Measurements from ENCODE around the gene GLT1D1.
A peak's percentile ranks its signal among the peaks of the same experiment; 100 is the strongest.

GLT1D1 gene

GRCh38 chr12:128976120-128976738 is 123.0 kb downstream of the GLT1D1 start:
- TF ChIP-seq, protein P1, sequence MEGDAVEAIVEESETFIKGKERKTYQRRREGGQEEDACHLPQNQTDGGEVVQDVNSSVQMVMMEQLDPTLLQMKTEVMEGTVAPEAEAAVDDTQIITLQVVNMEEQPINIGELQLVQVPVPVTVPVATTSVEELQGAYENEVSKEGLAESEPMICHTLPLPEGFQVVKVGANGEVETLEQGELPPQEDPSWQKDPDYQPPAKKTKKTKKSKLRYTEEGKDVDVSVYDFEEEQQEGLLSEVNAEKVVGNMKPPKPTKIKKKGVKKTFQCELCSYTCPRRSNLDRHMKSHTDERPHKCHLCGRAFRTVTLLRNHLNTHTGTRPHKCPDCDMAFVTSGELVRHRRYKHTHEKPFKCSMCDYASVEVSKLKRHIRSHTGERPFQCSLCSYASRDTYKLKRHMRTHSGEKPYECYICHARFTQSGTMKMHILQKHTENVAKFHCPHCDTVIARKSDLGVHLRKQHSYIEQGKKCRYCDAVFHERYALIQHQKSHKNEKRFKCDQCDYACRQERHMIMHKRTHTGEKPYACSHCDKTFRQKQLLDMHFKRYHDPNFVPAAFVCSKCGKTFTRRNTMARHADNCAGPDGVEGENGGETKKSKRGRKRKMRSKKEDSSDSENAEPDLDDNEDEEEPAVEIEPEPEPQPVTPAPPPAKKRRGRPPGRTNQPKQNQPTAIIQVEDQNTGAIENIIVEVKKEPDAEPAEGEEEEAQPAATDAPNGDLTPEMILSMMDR (IDR thresholded peaks at IDR 0.05): peak; percentile 61
- Mint-ChIP-seq H3K27me3 (ENCODE audit: low read depth, poor library complexity) (peaks cover 37% of the 10 kb centered on the region), H3K27ac (no peak overlapping the region), H3K36me3 (ENCODE audit: low read depth) (no peaks in the 10 kb centered on the region), H3K9me3 (no peaks in the 10 kb centered on the region), H3K4me1 (peaks cover 58% of the 10 kb centered on the region), H3K4me3 (peak overlapping the region; percentile 72)
- DNase-seq: peak; percentile 71

DNA sequence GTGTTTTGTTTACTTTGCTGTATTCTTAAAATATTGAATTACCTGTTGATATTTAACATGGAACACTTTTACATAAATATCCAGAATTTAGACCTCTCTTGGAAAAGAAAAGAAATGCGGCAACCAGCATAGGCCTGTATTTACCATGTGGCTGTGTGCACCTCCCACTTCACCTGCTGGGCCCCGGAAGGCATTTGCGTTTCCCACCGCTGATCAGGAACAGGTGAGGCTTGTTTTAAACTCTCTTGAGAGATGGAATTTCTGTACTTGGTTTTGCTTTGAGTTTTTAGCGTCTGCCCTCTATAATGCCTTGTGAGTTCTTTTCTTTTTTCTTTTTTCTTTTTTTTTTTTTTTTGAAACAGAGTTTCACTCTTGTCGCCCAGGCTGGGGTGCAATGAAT is 124.2 kb downstream of the GLT1D1 start:
- Mint-ChIP-seq H3K27ac (no peak overlapping the region), H3K36me3 (ENCODE audit: low read depth) (no peaks in the 10 kb centered on the region), H3K27me3 (ENCODE audit: low read depth, poor library complexity) (peaks cover 33% of the 10 kb centered on the region), H3K4me1 (peaks cover 61% of the 10 kb centered on the region), H3K4me3 (no peak overlapping the region), H3K9me3 (no peaks in the 10 kb centered on the region)
- DNase-seq: no peak
- TF ChIP-seq, protein P1 (IDR thresholded peaks at IDR 0.05): no peak

DNA sequence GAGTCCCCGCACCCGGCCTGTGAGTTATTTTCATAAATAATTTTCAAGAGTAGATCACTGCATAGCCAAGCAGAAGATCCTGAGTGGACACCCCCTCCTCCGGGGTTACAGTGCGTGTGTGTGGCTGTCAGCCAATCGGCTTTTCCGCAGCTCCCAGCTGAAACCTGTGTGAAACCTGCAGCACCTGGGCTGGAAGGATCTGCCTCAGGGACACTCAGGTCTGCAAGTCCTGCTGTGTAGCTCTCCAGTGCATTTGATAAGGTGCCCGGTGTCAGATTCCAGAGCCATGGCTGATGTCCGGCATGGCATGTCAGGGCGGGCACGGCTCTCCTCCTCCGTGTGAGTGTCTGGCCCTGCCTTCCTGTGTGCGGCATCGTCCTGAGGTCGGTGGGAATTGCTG is 124.8 kb downstream of the GLT1D1 start:
- Mint-ChIP-seq H3K27ac (no peak overlapping the region), H3K9me3 (no peaks in the 10 kb centered on the region), H3K4me1 (peaks cover 67% of the 10 kb centered on the region), H3K4me3 (no peak overlapping the region), H3K36me3 (ENCODE audit: low read depth) (no peaks in the 10 kb centered on the region), H3K27me3 (ENCODE audit: low read depth, poor library complexity) (peaks cover 29% of the 10 kb centered on the region)
- TF ChIP-seq, protein P1 (IDR thresholded peaks at IDR 0.05): no peak
- DNase-seq: no peak

DNA sequence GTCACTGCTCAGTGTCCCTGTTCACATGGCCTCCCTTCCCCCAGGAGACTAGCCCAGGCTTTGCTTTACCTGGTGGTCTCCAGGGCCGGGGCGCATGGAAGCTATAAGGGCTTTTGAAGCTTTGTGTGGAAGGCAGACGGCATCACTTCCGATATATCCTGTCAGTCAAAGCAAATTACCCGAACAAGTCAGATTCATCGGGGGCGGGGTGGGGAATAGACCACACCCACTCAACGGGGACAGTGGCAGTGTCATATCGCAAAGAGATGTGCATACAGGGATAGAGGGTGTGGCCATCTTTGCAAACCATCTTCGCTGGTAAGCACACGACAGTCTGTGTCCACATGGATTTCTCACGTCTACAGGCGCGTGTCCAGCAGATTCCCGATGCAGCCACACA is 127.3 kb downstream of the GLT1D1 start:
- Mint-ChIP-seq H3K36me3 (ENCODE audit: low read depth) (no peaks in the 10 kb centered on the region), H3K4me1 (peaks cover 56% of the 10 kb centered on the region), H3K9me3 (no peaks in the 10 kb centered on the region), H3K27me3 (ENCODE audit: low read depth, poor library complexity) (peaks cover 20% of the 10 kb centered on the region), H3K27ac (no peak overlapping the region), H3K4me3 (no peak overlapping the region)
- no peak for DNase-seq
- TF ChIP-seq, protein P1 (IDR thresholded peaks at IDR 0.05): no peak

DNA sequence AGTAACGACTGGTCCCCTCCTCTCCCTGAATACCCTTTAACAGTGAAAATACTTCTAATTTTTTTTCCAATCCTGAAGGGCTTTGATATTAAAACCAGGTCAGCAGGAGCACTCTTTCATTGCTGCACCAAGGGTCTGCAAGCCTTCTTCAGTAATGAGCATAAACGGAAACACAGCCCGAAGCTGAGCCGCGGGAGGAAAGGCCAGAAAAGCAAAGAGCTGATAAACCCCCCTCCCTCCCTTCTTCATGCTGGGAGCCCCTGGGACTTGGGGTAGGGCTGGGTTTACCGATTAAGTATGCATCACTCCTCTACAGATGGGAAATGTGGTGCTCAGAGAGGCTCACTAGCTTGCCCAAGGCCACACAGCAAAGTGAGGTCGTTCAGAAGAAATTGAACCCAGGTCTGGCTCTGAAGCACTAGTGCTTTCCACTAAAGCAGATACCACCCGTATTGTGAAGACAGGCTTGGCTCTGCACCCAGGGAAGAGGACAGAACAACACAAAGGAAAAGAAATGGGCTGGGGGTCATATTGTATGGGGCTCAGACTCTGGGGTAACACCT is 128.8 kb downstream of the GLT1D1 start:
- Mint-ChIP-seq H3K27me3 (ENCODE audit: low read depth, poor library complexity) (peaks cover 15% of the 10 kb centered on the region), H3K36me3 (ENCODE audit: low read depth) (no peaks in the 10 kb centered on the region), H3K9me3 (no peaks in the 10 kb centered on the region), H3K27ac (peak overlapping the region; percentile 52), H3K4me1 (peaks cover 48% of the 10 kb centered on the region), H3K4me3 (no peak overlapping the region)
- TF ChIP-seq, protein P1 (IDR thresholded peaks at IDR 0.05): no peak
- no peak for DNase-seq

GRCh38 chr12:128982933-128983332 is 129.7 kb downstream of the GLT1D1 start:
- H3K27me3 Mint-ChIP-seq (ENCODE audit: low read depth, poor library complexity): peaks cover 13% of the 10 kb centered on the region
- H3K27ac Mint-ChIP-seq: no peak overlapping the region
- no peaks in the 10 kb centered on the region for H3K9me3 Mint-ChIP-seq
- H3K4me3 Mint-ChIP-seq: no peak overlapping the region
- peaks cover 48% of the 10 kb centered on the region for H3K4me1 Mint-ChIP-seq
- H3K36me3 Mint-ChIP-seq (ENCODE audit: low read depth): no peaks in the 10 kb centered on the region
- no peak for DNase-seq
- TF ChIP-seq, protein P1 (IDR thresholded peaks at IDR 0.05): no peak

Measured in nephron progenitor cell (in vitro differentiated cells).